ACC112 (cell line): ENCODE measurements around the gene STEAP3.

Source experiments
- H2AFZ ChIP-seq: fragments of 200-600 bp; sonication (generic); one replicate; pipeline ENCODE4 v1.6.0; 2017; ENCODE audit warnings: antibody characterized with exemption, low read length; ENCODE audit not compliant: unreplicated experiment
- H3K27ac ChIP-seq: fragments of 200-600 bp; sonication (generic); 2 replicates; pipeline ENCODE4 v1.5.1; 2014; ENCODE audit warnings: low read depth, mild to moderate bottlenecking, antibody characterized with exemption, low read length, moderate library complexity
- H3K27me3 ChIP-seq: fragments of 200-600 bp; sonication (generic); 2 replicates; pipeline ENCODE4 v1.6.1; 2014; ENCODE audit warnings: mild to moderate bottlenecking, antibody characterized with exemption, low read length, moderate library complexity, mixed read lengths; ENCODE audit not compliant: insufficient read depth
- H3K36me3 ChIP-seq: fragments of 200-600 bp; sonication (generic); 2 replicates; pipeline ENCODE4 v1.6.1; 2016; ENCODE audit warnings: mild to moderate bottlenecking, antibody characterized with exemption, low read length, moderate library complexity, mixed read lengths; ENCODE audit not compliant: insufficient read depth
- H3K4me1 ChIP-seq: fragments of 200-600 bp; sonication (generic); one replicate; pipeline ENCODE4 v1.6.1; 2016; ENCODE audit warnings: low read length, mixed read lengths; ENCODE audit not compliant: insufficient read depth, unreplicated experiment, control insufficient read depth
- H3K4me3 ChIP-seq: fragments of 200-600 bp; sonication (generic); 2 replicates; pipeline ENCODE4 v1.5.1; 2014; ENCODE audit warnings: mild to moderate bottlenecking, low read depth, low read length
- H3K79me2 ChIP-seq: fragments of 200-600 bp; sonication (generic); one replicate; pipeline ENCODE4 v1.6.0; 2016; ENCODE audit warnings: low read length; ENCODE audit not compliant: control insufficient read depth, unreplicated experiment, insufficient read depth

Gene STEAP3

DNA sequence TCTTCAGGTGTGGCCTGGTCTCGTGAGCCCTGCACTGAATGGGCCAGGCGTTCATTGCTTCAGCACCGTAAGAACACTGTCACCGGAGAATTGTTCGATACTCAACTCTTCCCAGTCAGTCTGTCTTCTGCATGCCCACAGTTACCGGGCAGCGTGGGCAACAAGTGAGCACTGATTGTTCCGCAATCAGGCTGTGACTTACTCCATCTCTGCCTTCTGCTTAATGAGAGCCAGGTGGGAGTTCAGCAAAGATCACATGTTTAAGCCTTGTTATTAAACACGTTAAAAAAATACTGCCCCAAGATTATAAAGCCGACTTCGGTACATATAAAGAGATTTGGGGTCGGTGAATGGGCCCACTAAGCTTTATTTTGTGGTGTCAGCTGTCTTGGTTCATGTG lies 3.7 kb downstream of the STEAP3 start:
- no peak overlapping the region for H3K4me3 ChIP-seq
- peaks cover 34% of the 10 kb centered on the region for H3K79me2 ChIP-seq
- H3K36me3 ChIP-seq = no peaks in the 10 kb centered on the region
- no peaks in the 10 kb centered on the region for H3K27me3 ChIP-seq
- peaks cover 39% of the 10 kb centered on the region for H3K4me1 ChIP-seq
- no peak overlapping the region for H2AFZ ChIP-seq
- no peak overlapping the region for H3K27ac ChIP-seq

DNA sequence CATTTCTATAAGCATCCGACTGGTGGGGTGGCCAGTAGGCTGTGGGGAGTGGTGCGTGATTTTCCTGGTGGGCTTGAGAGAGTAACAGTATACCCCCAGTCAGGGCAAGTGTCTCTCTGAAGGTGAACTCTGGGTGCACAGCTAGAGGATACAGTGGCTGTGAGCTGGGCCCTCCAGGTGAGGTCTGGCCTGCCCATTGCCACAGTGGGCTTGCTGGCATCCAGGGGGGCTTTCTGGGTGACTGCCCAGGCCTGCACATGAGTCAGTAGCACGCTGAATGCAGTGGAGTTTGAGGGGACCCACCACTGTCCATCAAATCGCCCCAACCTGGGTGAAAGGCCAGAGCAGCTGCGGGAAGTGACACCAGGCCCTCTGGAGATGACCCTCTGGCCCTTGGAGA lies 4.5 kb downstream of the STEAP3 start:
- Histone ChIP-seq H3K4me3 (no peak overlapping the region), H3K79me2 (peaks cover 37% of the 10 kb centered on the region), H3K4me1 (peaks cover 46% of the 10 kb centered on the region), H3K27ac (no peak overlapping the region), H2AFZ (no peak overlapping the region), H3K36me3 (no peaks in the 10 kb centered on the region), H3K27me3 (no peaks in the 10 kb centered on the region)

GRCh38 chr2:119228964-119229363 lies 5.3 kb downstream of the STEAP3 start:
- no peak overlapping the region for H2AFZ ChIP-seq
- no peaks in the 10 kb centered on the region for H3K27me3 ChIP-seq
- no peak overlapping the region for H3K27ac ChIP-seq
- no peak overlapping the region for H3K4me3 ChIP-seq
- H3K4me1 ChIP-seq = peaks cover 51% of the 10 kb centered on the region
- peaks cover 37% of the 10 kb centered on the region for H3K79me2 ChIP-seq
- H3K36me3 ChIP-seq = no peaks in the 10 kb centered on the region

DNA sequence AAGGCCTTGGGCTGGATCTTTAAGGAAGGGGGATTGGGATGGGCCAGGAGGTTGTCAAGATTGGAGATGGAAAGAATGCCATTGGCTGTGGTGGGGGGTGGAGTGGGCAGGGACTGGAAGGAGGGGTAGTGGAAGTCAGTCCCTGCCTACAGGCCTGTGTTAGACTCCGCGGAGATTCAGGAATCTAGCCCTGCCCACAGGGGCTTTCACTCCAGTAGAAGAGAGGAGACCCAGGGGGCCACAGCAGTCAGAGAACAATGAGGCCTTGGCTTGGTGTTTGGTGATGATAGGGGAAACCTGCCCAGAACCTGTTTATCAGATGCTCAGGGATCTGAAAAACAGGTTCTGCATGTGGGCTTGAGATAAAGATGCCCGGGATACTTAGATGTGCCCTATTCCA lies 6.1 kb downstream of the STEAP3 start:
- no peak overlapping the region for H2AFZ ChIP-seq
- H3K36me3 ChIP-seq = no peaks in the 10 kb centered on the region
- H3K4me1 ChIP-seq = peaks cover 54% of the 10 kb centered on the region
- H3K79me2 ChIP-seq = peaks cover 37% of the 10 kb centered on the region
- H3K4me3 ChIP-seq = no peak overlapping the region
- no peaks in the 10 kb centered on the region for H3K27me3 ChIP-seq
- H3K27ac ChIP-seq = no peak overlapping the region; the same call in 1 of the 2 replicates

- H2AFZ ChIP-seq = no peak overlapping the region
- H3K4me3 ChIP-seq = peak overlapping the region; percentile 50
- no peaks in the 10 kb centered on the region for H3K27me3 ChIP-seq
- H3K27ac ChIP-seq = peak overlapping the region; percentile 94
- peaks cover 54% of the 10 kb centered on the region for H3K4me1 ChIP-seq
- peaks cover 35% of the 10 kb centered on the region for H3K79me2 ChIP-seq
- no peaks in the 10 kb centered on the region for H3K36me3 ChIP-seq
These were observed 6.9 kb downstream of the STEAP3 start for GRCh38 chr2:119230219-119231185.

GRCh38 chr2:119231975-119232665 lies 8.5 kb downstream of the STEAP3 start:
- Histone ChIP-seq H3K79me2 (peaks cover 22% of the 10 kb centered on the region), H3K4me1 (peaks cover 53% of the 10 kb centered on the region), H3K27me3 (no peaks in the 10 kb centered on the region), H3K27ac (peak overlapping the region; percentile 94), H3K4me3 (peak overlapping the region; percentile 58), H3K36me3 (no peaks in the 10 kb centered on the region), H2AFZ (no peak overlapping the region)

DNA sequence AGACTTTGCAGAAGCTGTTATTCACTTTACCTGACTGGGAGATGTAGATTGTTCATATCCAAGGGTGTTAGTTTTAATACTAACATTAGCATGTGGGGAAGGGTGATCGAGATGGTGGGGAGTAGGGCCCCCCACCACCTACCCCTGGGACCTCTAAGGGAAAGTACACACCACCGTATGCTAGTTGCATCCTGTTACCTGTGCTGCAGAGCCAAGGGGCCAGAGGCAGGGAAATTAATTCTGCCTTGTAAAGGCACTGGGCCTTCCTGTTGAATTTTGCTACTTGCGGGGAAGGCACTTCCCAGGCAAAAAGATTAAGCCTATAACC lies 9.0 kb downstream of the STEAP3 start:
- H3K36me3 ChIP-seq = no peaks in the 10 kb centered on the region
- H3K79me2 ChIP-seq = peaks cover 20% of the 10 kb centered on the region
- H3K4me3 ChIP-seq = peak overlapping the region; percentile 58; the same call in 1 of the 2 replicates
- H3K27ac ChIP-seq = peak overlapping the region; percentile 94
- H2AFZ ChIP-seq = no peak overlapping the region
- H3K27me3 ChIP-seq = no peaks in the 10 kb centered on the region
- peaks cover 53% of the 10 kb centered on the region for H3K4me1 ChIP-seq

GRCh38 chr2:119233326-119234020 lies 9.8 kb downstream of the STEAP3 start:
- Histone ChIP-seq H3K36me3 (no peaks in the 10 kb centered on the region), H3K27ac (peak overlapping the region; percentile 94), H3K4me1 (peaks cover 53% of the 10 kb centered on the region), H2AFZ (no peak overlapping the region), H3K27me3 (no peaks in the 10 kb centered on the region), H3K4me3 (peak overlapping the region; percentile 58; the same call in 1 of the 2 replicates), H3K79me2 (peaks cover 17% of the 10 kb centered on the region)

DNA sequence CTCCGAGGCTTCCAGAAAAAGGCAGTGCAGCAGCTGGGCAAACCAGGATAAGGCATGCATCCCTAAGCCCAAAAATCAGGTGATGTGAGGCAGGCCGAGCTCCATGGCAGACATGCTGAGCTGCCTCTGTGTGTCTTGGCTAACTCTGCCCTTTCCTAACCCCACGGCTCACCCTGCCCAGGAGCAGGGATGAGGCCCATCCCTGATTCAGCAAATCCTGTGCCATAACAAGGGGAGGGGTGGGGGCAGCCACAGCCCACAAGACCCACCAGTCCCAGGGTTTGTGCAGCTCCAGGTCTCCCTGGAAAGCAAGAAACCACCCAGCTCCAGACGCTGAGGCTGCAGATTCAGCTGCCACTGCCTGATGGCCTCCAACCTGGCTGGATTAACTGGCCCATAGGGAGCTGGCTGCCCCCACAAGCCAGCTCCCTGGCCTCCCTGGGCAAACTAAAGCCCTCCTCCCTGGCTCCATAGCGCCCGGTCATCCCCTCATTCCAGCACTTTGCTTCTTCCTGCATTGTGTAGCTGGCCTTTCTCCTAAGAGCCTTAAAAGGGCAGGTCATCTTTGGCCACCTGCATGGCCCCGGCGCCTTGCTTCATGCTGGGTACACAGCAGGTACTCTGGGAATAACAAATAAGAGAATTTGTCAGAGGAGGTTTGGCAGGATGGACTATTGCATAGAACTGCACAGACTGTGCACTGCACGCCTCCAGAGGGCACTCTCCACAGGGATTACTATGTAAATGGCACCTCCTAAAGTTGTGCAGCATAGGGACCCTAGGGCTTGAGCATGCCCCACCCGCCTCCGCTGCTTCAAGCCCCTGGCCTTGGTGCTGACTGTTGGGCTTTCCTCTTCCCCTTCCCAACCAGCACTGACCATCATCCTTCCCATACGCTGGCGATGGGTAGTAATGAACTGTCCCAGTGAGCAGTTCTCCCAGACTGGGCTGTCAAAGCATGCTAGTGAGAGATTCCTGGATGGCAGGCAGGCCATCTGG lies 10.7 kb downstream of the STEAP3 start:
- Histone ChIP-seq H3K36me3 (no peaks in the 10 kb centered on the region), H3K27ac (no peak overlapping the region), H3K4me3 (no peak overlapping the region), H3K27me3 (no peaks in the 10 kb centered on the region), H3K4me1 (peaks cover 53% of the 10 kb centered on the region), H3K79me2 (peaks cover 18% of the 10 kb centered on the region), H2AFZ (no peak overlapping the region)

DNA sequence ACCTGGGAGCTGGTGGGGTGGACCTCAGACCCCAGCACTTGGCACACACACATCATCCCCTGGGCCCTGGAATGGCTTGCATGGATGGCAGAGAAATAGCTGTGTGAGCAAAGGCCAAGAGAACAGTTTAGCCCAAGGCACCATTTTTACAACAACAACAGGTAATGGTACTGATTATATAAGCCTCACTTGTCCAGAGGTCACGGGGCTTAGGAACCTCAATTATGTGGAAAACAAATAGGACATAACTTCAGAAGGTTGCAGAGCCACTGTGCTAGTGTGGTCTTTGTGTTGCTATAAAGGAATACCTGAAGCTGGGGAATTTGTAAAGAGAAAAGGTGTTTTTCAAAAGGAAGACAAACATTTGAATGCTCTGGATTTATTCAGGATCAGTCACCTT lies 13.2 kb downstream of the STEAP3 start:
- Histone ChIP-seq H3K36me3 (no peaks in the 10 kb centered on the region), H2AFZ (no peak overlapping the region), H3K27me3 (no peaks in the 10 kb centered on the region), H3K4me3 (no peak overlapping the region), H3K79me2 (peaks cover 18% of the 10 kb centered on the region), H3K27ac (no peak overlapping the region), H3K4me1 (peaks cover 43% of the 10 kb centered on the region)
